Jurkat, Clone E6-1 (cell line): ENCODE measurements around the gene MAP4K3.
"Not testable (repeated sequence)": the region's sequence is repeated elsewhere in the genome, so short reads cannot be mapped to it uniquely, and the experiment has no call there.

ENCODE experiments used
- DNase-seq: peaks from one replicate; pipeline ENCODE4 v3.0.0-alpha.2; 2011; ENCODE audit warnings: low read depth, low spot score
- H3K4me3 ChIP-seq: 2 replicates; pipeline ENCODE4 v1.5.1; 2011; ENCODE audit warnings: mild to moderate bottlenecking, low read length, control low read depth, moderate library complexity

The MAP4K3 gene

DNA sequence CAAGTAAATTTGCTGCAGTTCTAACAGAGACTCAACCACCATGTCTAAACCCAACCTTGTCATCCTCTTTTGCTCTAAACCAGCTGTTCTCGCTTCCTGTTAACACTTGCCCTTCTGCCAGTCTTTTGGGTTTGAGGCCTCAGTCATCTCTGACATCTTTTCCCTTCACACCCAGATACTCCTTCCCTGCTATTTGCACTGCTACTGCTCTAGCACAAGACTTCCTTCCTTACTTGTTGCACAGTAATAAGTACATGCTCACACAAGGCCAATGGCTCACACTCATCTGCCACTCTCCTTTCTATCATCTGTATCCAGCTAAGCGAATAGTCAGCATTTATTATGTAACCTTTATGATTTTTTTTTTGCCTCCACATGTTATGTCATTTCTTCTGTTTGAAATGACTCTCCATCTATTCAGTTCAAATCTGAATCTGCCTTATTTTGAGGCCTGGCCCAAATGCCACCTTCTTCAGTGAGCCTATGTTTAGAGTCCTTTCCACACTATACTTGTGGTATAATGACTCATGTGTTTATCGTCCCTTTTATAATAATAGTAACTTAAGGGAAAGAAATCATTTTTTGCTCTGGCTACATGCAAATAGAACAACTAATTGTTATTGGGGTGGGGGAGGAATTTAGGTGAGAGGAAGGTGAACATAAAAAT lies 170.8 kb downstream of the MAP4K3 start:
- no peak overlapping the region for H3K4me3 ChIP-seq
- DNase-seq, result peak; percentile 18

DNA sequence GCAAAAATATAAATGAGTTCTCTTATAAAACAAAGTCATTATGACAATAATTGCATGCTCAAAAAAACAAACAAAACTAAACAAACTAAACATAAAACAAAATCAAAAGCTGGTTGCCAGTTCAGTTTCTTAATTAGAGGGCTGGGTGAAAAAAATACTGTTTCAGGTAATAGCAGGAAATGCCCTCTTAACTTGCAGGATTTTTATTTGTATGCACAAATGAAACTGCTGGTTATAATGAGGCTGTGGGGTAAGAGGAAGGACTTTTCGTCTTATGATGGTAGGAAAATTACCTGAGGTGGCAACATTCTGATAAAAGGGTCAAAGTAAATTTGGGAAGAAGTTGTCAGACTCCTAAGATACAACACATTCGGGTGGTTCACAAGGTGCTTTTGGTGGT lies 171.8 kb downstream of the MAP4K3 start:
- DNase-seq, result no peak
- H3K4me3 ChIP-seq, result no peak overlapping the region

DNA sequence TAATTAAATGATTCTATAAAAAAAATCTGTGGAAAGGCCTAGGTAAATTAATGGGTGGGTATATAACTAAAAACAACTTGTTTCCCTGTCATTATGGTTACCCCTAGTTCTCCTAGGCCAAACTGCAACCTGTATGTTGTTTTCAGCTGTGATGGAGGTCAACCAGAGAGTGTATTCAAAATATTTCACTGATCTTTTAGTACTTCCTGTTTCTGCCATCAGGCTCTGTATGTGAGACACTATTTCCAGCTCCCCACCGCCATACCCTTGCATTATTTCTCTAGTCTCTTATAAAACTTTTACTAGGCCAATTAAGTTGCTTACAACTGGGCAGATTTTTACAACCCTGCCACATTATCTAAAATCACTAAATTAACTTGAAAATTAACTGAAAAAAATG lies 172.4 kb downstream of the MAP4K3 start:
- H3K4me3 ChIP-seq, result no peak overlapping the region
- no peak for DNase-seq

DNA sequence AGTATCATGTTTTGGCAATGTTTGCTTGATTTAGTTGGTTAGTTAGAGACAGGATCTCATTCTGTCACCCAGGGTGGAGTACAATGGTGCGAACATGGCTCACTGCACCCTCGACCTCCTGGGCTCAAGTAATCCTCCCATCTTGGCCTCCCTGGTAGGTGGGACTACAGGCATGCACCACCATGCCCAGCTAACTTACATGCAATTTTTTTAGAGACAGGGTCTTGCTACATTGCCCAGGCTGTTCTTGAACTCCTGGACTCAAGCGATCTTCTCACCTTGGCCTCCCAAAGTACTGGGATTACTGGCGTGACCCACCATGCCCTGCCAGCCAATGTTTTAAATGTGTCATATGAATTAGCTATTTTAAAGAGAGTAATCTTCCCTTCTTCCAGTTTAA lies 177.0 kb downstream of the MAP4K3 start:
- no peak for DNase-seq

DNA sequence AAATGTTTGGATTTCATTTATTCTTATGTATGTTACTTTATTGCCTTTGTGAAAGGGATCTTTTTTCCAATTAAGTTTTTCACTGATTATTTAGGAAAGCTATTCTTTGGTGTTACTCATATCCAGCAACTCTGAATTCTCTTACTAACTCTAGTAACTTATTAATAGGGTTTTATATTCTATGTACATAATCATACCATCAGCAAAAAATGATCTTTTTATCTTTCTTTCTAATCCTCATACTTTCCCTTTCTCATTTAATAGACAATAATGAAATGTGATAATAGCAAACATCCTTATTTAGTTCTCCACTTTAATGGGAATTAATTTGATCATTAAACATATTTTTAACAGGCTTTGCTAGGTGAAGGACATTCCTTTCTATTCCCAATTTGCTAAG lies 181.0 kb downstream of the MAP4K3 start:
- H3K4me3 ChIP-seq, result no peak overlapping the region
- DNase-seq, result no peak

More for the DNA sequence above, 177.0 kb downstream of the MAP4K3 start:
- no peak overlapping the region for H3K4me3 ChIP-seq

DNA sequence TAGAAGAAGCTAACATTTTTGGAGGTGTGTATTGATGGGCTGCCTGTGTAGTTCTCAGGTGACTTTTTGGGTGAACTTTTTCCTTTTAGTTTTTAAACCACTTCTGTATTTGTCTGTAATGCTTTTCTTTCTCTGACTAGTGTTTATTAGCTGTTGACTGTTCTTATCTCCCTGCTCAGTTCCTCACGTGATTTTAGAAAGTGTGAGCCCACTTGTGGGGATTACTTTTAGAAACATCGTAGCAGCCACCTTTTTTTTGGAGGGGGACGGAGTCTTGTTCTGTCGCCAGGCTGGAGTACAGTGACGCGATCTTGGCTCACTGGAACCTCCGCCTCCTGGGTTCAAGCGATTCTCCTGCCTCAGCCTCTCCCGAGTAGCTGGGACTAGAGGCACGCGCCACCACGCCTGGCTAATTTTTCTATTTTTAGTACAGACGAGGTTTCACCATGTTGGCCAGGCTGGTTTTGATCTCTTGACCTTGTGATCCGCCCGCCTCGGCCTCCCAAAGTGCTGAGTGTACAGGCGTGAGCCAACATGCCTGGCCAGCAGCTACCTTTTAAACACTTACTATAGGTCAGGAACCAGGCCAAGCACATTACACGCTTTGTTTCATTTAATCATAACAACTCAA lies 184.1 kb downstream of the MAP4K3 start:
- no peak for DNase-seq
- no peak overlapping the region for H3K4me3 ChIP-seq

DNA sequence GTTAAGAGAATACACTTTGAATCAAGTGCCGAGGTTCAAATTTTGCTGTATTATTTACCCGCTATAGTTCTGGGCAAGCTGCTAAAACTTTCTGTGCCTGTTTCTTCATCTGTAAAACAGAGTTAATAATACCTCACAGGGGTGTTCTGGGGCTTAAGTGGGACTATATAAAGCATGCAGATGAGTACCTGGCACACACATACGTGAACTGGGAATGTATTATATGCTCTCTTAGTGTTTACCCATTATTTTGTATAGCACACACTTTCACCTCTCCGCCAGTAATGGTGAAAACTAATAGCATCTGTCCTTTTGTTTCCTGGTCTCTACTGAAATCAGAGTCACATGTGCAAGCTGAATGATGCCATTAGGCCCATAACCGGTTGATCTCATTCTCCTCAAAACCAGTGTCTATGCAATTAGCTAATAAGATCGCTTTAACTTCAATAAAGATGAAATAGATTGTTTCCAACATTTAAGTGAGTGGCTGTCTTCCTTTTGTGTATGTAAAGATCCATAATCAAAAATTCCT lies 189.5 kb downstream of the MAP4K3 start:
- no peak overlapping the region for H3K4me3 ChIP-seq
- DNase-seq, result no peak

DNA sequence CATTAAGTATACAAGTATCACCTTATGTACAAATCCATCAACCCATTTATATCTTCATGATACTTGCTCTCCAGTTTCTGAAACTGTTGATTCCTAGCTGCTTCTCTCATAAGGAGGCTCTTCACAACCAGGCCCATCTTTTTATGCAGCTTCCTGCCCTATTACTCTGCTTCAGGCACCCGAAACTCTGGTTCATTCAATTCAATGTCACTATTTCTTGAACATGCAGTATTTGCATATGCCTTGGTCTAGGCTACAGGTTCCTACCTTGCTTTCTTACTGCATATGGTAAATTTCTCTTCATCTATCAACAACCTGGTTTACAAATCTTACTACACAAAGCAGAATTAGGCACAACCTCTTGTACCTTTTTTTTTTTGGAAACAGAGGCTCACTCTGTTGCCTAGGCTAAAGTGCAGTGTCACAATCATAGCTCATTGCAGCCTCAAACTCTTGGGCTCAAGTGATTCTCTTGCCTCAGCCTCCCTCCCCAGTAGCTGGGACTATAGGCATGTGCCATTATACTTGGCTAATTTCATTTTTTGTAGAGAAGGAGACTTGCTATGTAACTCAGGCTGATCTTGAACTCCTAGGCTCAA lies 190.6 kb downstream of the MAP4K3 start:
- no peak overlapping the region for H3K4me3 ChIP-seq
- no peak for DNase-seq

DNA sequence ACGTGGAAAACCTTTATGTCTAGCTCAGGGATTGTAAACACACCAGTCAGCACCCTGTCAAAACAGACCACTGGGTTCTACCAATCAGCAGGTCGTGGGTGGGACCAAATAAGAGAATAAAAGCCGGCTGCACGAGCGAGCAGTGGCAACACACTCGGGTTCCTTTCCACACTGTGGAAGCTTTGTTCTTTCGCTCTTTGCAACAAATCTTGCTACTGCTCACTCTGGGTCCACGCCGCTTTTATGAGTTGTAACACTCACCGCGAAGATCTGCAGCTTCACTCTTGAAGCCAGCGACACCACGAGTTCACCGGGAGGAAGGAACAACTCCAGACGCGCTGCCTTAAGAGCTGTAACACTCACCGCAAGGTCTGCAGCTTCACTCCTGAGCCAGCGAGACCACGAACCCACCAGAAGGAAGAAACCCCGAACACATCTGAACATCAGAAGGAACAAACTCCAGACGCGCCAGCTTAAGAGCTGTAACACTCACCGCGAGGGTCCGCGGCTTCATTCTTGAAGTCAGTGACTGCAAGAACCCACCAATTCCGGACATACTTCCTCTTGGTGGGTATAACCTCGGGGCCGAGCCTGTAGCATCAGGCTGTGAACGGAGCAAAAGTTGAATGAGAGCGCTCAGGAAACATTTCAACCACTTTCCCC lies 192.0 kb downstream of the MAP4K3 start:
- H3K4me3 ChIP-seq, result peak overlapping the region; percentile 42

DNA sequence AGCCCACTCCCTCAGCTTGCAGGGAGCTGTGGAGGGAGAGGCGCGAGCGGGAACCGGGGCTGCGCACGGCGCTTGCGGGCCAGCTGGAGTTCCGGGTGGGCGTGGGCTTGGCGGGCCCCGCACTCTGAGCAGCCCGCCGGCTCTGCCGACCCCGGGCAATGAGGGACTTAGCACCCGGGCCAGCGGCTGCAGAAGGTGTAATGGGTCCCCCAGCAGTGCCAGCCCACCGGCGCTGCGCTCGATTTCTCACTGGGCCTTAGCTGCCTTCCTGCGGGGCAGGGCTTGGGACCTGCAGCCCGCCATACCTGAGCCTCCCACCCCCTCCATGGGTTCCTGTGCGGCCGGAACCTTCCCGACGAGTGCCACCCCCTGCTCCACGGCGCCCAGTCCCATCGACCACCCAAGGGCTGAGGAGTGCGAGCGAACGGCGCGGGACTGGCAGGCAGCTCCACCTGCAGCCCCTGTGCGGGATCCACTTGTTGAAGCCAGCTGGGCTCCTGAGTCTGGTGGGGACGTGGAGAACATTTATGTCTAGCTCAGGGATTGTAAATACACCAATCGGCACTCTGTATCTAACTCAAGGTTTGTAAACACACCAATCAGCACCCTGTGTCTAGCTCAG lies 192.7 kb downstream of the MAP4K3 start:
- peak overlapping the region; percentile 42 for H3K4me3 ChIP-seq
- DNase-seq, result not testable (repeated sequence)

More for the DNA sequence above, 192.0 kb downstream of the MAP4K3 start:
- DNase-seq, result peak; percentile 67

DNA sequence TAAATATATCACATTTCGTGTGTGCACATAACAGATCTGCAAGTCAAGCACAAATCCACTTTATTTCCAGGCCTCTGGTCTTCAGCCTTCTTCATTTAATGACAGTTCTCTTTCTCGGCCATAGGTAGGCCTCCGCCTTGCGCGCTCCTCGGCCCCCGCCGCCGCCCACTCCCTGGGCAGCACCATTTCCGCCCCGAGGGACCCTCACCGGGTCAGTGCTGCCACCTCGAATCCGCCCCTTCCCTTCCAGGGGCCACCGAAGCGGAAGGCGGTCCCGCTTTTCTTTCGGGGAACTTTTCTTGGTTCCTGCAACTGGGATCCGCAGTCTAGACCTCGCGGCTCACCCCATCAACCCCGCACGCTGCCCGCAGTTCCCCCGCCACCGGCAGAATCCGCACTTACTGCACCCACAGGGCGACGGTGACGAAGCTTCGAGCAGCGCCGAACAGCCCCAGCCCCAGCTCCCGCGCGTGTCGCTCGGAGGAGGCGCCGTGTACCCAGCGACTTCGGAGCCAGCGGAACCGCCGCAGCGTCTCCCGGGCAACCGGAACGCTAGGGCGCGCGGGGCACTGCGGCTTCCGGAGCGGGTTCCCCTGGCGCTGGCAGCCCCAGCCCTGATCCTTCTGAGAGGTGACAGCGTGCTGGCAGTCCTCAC lies 193.5 kb downstream of the MAP4K3 start, which contains the start of gene CDKL4:
Gene CDKL4, minus strand, starts transcription at position 502 of the 655 bp plus-strand sequence.
- peak within 1 kb of the TSS; percentile 42 for H3K4me3 ChIP-seq
- DNase-seq, result no peak

DNA sequence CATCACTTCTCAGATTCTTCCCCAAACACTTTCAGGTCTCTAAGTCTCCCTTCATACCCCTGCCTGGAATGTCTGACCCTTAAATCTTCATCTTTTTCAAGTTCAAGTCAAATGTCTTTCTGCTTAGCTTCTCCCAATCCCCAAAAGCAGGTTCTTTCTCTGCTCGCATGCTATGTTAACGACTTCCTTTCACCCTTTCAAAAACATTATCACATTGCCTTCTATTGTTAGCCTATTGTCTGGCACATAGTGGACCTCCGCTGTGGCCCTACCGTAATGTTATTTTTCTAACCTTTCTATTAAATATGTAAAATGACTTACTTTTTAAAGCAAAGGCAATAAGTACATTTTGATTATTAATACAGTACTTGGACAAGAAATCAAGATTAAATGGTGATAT lies 195.5 kb downstream of the MAP4K3 start:
- H3K4me3 ChIP-seq, result no peak overlapping the region
- DNase-seq, result no peak

DNA sequence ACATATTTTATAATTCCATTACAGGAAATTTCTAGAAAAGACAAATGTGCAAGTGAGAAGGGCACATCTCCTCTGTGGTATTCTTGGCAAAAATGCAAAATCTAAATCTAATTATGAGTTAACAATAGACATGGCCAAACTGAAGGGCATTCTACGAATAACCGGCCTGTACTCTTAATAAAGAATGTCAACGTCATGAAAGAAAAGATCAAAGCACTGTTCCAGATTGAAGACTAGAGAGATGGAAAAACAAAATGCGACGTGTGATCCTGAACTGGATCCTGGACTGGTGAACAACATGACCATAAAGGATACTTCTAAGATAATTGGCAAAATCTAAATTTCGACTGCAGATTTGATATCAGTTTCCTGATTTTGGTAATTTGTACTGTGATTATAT lies 196.3 kb downstream of the MAP4K3 start:
- H3K4me3 ChIP-seq, result no peak overlapping the region
- DNase-seq, result no peak

DNA sequence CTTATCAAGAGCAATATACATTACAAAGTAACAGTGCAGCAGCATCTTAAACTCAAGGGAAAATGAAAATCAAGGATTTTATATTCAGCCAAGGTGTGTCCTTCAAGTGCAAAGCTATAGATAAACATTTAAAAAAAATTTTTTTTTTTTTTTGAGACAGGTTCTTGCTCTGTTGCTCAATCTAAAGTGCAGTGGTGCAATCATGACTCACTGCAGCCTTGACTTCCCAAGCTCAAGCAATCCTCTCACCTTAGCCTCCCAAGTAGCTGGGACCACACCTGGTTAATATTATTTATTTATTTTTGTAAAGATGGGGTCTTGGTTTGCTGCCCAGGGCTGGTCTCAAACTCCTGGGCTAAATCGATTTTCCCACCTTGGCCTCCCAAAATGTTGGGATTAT lies 202.3 kb downstream of the MAP4K3 start:
- H3K4me3 ChIP-seq, result no peak overlapping the region
- DNase-seq, result no peak

DNA sequence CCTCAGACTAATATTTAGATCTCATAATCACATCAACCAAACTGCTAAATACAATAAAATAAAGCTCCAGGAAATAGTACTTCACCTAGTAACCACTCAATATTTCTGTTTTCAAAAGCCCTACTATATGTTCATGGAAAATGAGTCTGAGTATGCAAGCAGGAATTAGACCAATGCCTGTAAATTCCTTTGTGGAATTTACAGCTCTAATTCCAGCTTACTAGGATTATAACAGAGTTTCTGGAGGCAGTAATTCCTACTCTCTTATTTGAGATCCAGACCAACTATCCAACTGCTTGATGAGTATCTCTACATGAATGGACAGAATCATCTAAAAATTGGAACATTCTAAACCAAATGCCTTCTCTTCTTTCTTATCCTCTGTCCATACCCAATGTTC lies 204.9 kb downstream of the MAP4K3 start:
- no peak for DNase-seq

DNA sequence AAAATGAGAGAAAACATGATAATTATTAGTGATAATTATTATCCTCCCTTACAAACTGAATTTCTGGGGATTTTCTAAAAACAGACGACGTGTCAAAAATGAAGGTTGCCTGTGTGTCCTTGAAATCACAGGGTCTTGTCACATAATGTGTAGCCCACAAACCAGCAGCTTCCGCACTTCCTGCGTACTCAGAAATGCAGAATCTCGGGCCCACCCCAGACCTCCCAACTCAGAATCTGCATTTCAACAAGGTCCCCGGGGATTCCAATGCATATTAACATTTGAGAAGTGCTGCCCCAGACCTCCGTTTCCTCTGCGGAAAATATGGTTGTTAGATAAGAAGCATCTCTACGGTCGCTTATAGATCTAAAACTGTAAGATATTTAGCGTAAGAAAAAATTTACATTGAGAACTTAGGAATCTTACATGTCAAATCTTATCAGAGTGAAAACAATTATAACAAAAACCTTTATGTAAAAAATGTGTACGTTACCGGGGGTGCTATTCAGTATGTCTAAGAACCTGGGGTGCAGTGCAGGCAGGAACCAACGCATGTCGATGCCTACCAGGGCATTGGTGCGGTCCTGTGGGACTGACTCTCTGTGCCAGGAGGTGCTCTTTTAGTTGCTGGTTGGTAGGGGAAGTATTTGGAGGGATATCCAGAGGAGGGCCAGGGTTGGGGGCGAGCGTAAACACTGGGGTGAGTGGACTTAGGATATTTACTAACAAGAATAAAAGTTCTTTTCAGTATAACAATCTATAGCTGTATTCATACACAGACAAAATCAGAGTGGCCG lies 208.5 kb downstream of the MAP4K3 start:
- H3K4me3 ChIP-seq, result no peak overlapping the region
- no peak for DNase-seq

More for the DNA sequence above, 204.9 kb downstream of the MAP4K3 start:
- no peak overlapping the region for H3K4me3 ChIP-seq

DNA sequence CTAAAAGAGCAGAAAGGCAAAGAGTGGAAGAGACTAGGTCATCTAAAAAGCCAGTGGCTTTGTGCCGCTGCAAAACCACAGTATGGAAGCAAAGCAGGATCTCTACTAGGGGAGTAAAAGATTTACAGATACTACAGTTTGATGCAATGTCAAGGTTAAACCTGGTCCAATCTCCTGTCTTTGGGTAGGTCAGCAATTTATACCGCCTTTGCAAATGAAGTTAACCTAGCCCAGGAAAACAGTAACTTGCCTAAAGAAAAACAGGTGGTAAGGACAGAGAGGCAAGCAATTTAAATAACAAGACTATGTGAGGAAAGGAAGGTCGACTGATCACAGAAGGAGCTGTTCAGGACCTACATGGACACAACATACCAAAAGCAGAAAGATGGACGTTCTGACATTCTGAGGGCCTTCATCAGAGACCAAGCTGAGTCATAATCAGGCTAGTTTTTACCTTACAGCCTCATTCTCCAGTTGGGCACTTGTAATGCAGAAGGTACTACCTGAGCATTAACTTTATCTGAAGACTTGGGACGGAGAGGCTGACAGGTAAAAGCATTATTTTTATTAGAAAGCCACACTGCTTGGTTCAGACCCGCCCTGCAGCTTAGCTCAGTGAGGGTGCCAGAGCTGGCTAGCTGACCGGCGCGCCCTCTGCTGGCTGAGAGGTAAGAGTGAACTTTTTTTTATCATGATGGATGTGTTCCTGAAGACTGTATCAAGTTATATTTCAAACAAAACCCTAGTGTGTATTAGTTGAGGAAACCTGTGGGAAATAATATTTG lies 209.3 kb downstream of the MAP4K3 start:
- no peak overlapping the region for H3K4me3 ChIP-seq
- DNase-seq, result no peak
